ENCODE results near the gene VPS45.

DNA sequence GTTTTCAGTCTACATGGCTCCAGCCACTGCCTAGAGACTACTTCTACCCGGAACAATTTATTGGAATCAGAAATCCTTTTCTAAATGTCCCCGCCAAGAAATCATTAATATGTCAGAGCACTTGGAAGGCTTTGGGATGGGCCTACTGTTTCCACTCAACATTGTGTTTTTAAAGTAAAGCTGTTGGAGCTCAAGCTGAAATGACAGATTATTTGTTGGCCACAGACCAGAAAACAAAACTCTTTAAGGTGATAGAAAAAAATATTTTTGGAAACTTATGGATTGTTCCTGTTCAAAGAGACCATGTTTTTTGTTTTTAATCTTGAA is 496 bp downstream of the VPS45 start:
- TF ChIP-seq, protein P1, sequence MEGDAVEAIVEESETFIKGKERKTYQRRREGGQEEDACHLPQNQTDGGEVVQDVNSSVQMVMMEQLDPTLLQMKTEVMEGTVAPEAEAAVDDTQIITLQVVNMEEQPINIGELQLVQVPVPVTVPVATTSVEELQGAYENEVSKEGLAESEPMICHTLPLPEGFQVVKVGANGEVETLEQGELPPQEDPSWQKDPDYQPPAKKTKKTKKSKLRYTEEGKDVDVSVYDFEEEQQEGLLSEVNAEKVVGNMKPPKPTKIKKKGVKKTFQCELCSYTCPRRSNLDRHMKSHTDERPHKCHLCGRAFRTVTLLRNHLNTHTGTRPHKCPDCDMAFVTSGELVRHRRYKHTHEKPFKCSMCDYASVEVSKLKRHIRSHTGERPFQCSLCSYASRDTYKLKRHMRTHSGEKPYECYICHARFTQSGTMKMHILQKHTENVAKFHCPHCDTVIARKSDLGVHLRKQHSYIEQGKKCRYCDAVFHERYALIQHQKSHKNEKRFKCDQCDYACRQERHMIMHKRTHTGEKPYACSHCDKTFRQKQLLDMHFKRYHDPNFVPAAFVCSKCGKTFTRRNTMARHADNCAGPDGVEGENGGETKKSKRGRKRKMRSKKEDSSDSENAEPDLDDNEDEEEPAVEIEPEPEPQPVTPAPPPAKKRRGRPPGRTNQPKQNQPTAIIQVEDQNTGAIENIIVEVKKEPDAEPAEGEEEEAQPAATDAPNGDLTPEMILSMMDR (conservative IDR thresholded peaks at IDR 0.05; ENCODE audit: low read depth, low read length): no peak
- TF ChIP-seq EZH2 (IDR thresholded peaks at IDR 0.05; ENCODE audit: borderline replicate concordance, low read depth, low read length, poor library complexity, severe bottlenecking): no peak
